T1000 (cell line): Measurements from ENCODE around the gene HCAR1.
A peak's percentile ranks its signal among the peaks of the same experiment; 100 is the strongest.
"Not testable (repeated sequence)": the region's sequence is repeated elsewhere in the genome, so short reads cannot be mapped to it uniquely, and the experiment has no call there.

ENCODE experiments used
- DNase-seq: peaks from one replicate; lab custom pipeline; 2025; ENCODE audit warnings: mixed read lengths; lab: John Stamatoyannopoulos, UW

The HCAR1 gene

DNA sequence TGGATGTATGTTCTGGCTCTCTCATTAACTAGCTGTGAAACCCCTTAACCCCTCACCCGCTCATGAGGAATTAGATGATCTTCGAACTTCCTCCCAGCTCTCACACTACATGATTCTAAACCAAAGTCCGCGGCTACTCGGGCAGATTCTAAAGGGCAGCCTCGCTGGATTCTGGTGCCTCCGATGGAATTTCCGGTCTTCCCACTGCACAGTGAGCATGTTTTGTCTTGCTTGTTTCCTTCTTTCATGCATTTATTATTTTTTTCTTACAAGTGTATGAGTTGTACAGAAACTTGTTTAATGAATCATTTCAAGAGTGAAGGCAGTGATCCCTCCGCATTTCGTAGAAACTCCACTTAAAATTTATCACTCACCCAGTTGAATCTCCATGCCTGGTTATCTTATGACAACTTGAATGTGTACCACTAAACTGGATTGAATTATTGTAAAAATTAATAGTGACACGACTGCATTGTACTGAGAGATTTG, 9.5 kb downstream of the HCAR1 start:
- no peak for DNase-seq

DNA sequence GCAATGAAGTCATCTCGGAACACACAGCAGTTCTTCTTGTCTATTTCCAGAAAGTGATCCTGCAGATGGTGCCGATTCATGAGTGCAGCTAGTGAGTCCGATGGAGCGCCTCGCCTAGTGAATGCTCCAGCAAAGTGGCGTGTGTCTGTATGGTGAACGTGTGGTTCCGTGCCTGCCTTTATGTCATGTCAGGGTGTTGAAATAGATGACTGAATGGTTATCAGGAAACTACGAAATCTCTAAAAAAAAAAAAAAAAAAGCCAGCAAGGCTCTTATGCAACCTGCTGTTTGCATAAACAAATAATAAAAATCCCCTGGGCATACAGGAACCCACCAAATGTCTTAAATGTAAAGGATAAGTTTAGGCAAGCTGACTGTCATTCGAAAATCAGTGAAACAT, 14.0 kb downstream of the HCAR1 start, which contains the start of gene HCAR3:
TSS of gene HCAR3 (minus strand) at position 154 of the 400 bp plus-strand sequence. CDS start at position 80, 74 bp downstream.
- DNase-seq = not testable (repeated sequence)

DNA sequence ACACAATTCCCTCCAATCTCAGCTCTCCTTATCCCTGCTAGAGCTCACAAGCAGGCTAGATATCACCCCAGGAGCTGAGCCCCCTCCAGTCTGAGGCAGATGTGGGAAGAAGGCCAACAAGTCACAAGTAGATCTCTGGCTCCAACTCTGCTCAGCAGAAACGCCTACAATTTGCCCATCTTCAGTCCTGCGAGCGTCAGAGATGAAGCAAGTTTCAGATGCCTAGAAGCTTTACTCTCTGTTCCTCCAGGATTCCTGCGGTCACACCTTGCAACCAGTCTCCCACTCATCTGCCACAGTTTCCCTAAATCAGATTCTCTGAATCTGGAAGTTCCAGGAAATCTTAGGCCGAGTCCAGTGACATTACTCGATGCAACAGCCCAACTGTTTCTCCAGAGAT, 15.4 kb downstream of the HCAR1 start:
- DNase-seq = not testable (repeated sequence)

DNA sequence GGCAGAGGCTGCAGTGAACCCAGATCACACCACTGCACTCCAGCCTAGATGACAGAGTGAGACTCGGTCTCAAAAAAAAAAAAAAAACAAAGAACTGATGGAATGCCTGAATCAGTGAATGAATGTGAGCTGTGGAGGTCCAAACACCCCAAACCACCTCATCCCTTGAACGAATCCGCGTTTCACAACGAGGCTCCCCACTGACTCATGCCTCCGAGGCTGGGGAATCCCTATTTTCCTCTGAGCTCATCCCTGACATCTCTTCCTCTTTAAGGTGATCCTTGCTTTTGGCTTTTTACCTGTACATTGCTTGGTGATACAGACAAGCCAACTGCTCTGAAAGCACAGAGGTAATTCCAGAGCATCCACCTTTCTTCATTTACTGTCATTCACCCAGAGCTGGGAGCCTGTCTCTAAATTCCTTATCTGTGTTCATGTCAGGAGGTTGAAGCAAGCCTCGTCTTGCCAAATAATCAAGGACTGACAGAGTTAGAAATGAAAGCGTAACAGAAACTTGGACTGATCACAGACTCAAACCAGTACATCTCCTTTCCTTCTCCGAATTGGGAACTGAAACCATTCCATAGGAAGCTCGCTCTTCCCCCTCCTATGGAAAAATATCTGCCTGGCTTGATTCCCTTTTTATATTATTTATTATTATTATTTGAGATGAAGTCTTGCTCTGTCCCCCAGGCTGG, 17.0 kb downstream of the HCAR1 start:
- not testable (repeated sequence) for DNase-seq

DNA sequence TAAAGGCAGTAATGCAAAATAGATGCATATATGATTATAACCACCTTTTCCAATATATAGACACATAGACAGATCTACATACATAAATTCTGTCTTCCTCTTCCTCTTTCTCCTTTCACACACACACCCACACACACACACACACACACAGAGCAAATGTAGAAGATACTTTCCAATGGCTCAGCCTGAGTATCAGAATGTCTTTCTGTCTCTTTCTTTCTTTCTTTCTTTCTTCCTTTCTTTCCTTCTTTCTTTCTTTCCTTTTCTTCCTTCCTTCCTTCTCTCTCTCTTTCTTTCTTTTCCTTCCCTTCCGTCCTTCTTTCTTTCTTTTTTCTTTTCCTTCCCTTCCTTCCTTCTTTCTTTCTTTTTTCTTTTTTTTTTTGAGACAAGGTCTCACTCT, 19.4 kb downstream of the HCAR1 start:
- DNase-seq = not testable (repeated sequence)

DNA sequence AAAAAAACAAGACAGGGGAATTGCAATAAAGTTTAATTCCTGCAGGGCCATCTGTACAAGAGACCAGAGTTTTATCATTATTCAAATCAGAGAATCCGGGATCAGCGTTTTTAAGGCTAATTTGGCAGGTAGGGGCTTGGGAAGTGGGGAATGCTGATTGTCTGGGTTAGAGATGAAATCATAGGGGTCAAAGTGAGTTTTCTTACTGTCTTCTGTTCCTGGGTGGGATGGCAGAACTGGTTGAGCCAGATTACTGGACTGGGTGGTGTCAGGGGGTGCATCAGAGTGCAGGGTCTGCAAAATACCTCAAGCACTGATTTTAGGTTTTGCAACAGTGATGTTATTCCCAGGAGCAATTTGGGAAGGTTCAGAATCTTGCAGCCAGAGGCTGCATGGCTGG, 20.3 kb downstream of the HCAR1 start:
- DNase-seq = not testable (repeated sequence)

DNA sequence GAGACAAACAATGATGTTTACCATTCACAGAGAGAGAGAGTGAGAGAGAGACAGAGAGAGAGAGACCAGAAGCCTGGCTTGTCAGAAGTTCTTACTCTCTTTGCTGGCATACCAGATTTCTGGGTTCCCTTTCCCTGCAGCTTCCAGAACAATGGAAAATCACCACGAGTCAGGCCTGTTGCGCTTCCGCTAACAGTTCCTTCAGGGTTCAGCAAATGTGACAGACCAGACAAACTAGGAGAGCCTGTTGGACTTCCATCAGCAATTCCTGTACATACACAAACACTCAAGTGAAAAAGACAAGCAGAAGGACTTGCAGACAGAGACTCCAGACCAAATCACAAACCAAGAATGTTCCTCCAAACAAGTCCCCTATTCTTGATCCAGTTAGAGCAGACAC, 21.4 kb downstream of the HCAR1 start:
- not testable (repeated sequence) for DNase-seq

DNA sequence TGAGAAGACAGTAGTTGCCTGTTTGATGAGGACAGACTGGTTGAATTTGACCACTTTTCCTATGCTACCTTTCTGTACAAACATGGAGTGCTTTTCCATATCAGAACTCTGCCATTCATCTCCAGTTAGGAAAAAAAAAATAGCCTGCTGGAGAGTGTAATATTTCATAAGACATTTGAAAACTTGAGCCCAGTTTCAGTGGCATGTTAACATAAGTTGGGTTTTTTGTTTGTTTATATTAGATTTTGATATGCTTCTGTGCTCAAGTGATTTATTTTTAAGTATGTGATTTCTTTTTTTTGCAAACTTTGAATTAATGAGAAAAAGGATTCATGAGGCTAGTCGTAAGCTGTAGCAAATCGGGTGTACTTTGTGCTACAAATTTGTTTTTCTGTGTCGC, 26.8 kb downstream of the HCAR1 start:
- not testable (repeated sequence) for DNase-seq

DNA sequence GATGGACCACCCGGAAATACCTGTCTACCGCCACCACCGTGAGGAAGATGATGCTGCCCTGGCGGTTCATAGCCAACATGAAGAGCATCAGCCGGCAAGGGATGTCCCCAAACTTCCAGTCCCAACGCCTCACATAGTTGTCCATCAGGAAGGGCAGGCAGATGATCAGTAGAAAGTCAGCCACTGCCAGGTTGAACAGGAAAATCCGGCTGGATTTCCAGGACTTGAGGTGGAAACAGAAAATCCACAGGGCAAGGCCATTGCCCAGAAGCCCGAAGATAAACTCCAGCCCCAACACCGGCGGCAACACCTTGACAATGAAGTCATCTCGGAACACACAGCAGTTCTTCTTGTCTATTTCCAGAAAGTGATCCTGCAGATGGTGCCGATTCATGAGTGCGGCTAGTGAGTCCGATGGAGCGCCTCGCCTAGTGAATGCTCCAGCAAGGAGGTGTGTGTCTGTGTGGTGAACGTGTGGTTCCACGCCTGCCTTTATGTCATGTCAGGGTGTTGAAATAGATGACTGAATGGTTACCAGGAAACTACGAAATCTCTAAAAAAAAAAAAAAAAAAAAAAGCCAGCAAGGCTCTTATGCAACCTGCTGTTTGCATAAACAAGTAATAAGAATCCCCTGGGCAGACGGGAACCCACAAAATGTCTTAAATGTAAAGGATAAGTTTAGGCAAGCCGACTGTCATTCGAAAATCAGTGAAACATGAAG, 27.6 kb downstream of the HCAR1 start, which contains the start of gene HCAR2:
TSS of gene HCAR2 (minus strand) at position 468 of the 722 bp plus-strand sequence. CDS start at position 394, 74 bp downstream.
- DNase-seq = not testable (repeated sequence)

DNA sequence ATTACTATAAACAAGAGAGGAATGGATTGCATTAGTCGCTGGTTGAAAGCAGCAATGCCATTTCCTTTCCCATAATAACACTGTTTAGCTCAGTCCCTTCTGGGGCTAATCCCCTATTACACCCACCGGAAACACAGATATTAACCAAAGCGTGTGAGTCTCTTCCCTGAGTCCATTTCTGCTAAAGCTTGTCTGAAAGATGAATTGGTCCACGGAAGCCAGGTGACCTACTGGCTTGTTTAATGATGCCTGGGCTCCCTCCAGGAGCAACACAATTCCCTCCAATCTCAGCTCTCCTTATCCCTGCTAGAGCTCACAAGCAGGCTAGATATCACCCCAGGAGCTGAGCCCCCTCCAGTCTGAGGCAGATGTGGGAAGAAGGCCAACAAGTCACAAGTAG, 29.2 kb downstream of the HCAR1 start:
- DNase-seq = not testable (repeated sequence)

DNA sequence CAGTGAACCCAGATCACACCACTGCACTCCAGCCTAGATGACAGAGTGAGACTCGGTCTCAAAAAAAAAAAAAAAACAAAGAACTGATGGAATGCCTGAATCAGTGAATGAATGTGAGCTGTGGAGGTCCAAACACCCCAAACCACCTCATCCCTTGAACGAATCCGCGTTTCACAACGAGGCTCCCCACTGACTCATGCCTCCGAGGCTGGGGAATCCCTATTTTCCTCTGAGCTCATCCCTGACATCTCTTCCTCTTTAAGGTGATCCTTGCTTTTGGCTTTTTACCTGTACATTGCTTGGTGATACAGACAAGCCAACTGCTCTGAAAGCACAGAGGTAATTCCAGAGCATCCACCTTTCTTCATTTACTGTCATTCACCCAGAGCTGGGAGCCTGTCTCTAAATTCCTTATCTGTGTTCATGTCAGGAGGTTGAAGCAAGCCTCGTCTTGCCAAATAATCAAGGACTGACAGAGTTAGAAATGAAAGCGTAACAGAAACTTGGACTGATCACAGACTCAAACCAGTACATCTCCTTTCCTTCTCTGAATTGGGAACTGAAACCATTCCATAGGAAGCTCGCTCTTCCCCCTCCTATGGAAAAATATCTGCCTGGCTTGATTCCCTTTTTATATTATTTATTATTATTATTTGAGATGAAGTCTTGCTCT, 30.5 kb downstream of the HCAR1 start:
- DNase-seq = not testable (repeated sequence)

DNA sequence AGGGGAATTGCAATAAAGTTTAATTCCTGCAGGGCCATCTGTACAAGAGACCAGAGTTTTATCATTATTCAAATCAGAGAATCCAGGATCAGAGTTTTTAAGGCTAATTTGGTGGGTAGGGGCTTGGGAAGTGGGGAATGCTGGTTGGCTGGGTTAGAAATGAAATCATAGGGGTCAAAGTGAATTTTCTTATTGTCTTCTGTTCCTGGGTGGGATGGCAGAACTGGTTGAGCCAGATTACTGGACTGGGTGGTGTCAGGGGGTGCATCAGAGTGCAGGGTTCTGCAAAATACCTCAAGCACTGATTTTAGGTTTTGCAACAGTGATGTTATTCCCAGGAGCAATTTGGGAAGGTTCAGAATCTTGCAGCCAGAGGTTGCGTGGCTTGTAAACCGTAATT, 33.7 kb downstream of the HCAR1 start:
- DNase-seq = not testable (repeated sequence)

DNA sequence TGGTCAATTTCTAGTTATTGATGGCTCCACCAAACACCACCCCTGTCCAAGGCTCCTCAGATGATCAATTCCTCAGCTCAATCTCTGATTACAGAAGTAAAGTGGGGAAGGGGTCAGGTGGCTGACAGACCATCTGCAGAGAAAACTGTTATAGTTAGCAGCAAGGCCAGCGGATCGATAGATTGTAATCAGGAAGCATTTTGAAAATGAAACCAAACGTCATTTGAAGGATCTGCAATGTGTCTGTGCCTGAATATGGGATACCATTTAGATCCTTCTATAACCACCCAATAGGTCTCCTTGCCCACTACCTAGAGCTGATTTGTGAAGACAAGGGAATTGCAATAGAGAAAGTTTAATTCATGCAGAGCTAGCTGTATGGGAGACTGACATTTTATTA, 39.1 kb downstream of the HCAR1 start:
- no peak for DNase-seq

DNA sequence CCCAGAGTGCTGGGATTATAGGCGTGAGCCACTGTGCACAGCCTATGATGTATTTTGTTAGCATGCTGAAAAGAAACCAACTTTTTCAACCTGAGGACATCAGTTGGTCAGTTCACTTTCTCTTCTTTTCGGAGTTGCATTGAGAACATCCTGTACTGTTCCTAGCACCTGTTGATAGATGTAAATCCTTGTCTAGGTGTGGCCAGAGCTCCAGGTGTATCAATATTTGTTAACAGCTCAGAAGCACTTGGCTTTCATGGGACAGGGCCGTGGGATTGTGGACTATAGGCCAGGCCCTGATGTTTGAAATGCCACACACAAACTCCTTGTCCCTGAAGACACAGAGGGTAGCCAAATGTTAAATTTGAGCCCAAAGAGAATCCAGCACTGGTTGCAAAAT, 42.4 kb downstream of the HCAR1 start:
- DNase-seq = no peak

DNA sequence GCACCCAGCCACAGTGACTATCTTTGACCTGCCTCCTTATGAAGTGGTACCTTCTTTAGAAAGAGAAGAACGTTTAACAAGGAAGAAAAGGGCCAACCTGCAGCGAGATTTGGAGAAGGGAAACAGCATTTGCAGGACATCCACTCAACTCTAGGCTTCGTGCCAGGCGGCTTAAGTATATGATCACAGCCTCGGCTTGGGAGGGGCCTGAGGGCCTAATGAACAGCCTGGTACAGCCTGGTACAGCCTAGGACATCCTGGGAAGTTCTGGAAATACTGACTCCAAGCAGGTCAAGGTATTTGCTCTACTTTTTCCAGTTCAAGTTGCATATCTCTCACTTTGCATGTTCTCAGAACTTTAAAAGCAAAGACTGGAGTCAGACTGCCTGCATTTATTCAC, 43.6 kb downstream of the HCAR1 start:
- no peak for DNase-seq

DNA sequence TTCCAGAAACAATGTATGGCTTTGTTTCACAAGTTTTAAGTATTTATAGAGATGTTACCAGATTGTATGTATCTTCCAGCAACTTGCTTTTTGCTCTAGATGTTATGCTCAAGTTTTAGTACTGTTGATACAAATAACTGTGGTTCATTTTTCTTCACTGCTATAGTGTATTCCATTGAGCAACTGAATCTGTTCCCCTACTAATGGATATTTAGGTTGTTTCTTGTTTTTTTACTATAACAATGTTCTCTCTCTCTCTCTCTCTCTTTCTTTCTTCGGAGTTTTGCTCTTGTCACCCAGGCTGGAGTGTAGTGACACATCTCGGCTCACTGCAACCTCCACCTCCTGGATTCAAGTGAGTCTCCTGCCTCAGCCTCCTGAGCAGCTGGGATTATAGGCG, 44.1 kb downstream of the HCAR1 start:
- DNase-seq = no peak

DNA sequence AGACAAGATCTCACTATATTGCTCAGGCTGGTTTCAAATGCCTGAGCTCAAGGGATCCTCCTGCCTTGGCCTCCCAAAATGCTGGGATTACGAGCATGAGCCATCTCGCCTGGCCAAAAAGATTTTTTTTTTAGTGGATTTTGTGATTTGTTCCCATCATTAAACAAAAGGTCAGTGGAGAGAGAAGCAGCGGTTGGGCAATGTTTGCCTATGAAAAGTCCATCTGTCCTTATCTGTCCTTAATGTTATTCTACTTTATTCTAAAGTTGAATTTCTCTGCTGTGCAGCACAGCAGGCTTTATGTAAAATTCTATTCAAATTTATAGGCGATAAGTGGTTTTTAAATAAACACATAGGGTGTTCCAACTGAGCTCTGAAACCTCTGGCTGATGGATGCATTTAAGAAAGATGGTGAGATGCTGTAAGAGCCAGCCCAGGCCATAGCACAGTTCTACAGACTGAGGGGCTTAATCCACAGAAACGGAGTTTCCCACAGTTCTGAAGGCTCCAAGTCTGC, 46.3 kb downstream of the HCAR1 start:
- no peak for DNase-seq

DNA sequence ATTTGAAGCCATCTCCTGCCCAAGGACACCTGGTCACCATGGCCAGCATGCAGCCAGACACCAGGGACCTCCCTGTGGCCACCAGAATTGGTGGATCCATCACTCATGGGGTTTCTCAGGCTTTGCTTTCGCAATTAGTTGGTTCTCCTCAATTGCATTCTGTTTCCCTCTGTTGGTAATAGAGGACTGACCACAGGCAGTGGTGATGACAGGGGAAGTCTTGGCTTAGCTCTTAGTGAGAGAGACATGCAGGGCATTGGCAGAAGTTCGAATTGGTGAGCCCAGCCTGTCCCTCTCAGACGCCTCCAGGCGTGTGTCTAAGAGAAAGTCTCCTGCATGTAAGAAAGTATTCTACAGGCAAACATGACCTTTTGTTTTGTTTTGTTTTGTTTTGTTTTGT, 48.8 kb downstream of the HCAR1 start:
- peak; percentile 89 for DNase-seq

DNA sequence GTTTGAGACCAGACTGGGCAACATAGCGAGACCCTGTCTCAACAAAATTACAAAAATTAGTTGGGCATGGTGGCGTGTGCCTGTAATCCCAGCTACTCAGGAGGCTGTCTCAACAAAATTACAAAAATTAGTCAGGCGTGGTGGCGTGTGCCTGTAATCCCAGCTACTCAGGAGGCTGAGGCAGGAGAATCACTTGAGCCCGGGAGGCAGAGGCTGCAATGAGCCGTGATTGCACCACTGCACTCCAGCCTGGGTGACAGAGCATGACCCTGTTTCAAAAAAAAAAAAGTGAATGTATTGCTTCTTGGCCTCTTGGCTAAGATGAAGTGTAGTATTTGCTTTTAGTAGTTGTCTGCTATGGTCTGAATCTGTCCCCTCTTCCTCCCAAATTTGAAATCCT, 49.7 kb downstream of the HCAR1 start:
- not testable (repeated sequence) for DNase-seq

DNA sequence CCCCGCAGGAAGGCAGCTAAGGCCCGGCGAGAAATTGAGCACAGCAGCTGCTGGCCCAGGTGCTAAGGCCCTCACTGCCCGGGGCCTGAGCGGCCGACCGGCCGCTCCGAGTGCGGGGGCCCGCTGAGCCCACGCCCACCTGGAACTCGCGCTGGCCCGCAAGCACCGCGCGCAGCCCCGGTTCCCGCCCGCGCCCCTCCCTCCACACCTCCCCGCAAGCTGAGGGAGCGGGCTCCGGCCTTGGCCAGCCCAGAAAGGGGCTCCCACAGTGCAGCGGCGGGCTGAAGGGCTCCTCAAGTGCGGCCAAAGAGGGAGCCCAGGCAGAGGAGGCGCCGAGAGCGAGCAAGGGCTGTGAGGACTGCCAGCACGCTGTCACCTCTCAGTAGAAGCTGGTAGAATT, 53.9 kb downstream of the HCAR1 start:
- not testable (repeated sequence) for DNase-seq
